ENCODE data around the gene SLC6A11. TPM values are rescaled to one million over a fixed set of nuclear protein-coding genes. Genes with fewer than 3 reads are reported as not detected.

The SLC6A11 gene
- total RNA-seq, 1 experiment from 2014 or later = not detected

DNA sequence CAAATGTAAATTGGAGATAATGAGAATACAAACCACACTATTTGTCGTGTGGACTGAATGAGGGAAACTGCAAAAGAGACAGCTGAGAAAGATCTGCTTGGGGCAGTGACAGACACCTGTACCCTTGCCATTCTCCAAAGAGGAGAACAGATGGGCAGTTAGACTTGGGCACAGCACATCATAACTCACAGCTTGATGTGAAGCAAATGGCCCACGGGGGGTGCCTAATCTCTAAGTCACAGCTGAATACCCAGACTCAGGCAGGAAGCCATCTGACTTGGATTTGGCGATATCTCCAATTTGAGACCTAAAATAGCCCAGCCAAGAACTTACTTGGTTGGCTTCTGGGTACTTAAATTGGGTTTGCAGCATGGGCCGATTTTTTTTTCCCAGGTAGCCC, 10.0 kb upstream of the SLC6A11 start:
- H3K79me2 ChIP-seq (ENCODE audit: low read length) = no peaks in the 10 kb centered on the region
- H3K9me3 ChIP-seq (ENCODE audit: low read length) = no peaks in the 10 kb centered on the region
- no peak overlapping the region for H3K4me2 ChIP-seq (ENCODE audit: low read depth, low read length, poor library complexity, severe bottlenecking)
- H3K9me2 ChIP-seq (replicated peaks; ENCODE audit: insufficient read depth, low read length) = no peaks in the 10 kb centered on the region
- H3K4me3 ChIP-seq (ENCODE audit: low read length) = no peak overlapping the region
- H3K4me1 ChIP-seq (ENCODE audit: low read length) = no peaks in the 10 kb centered on the region
- no peaks in the 10 kb centered on the region for H3K27me3 ChIP-seq (ENCODE audit: low read length)
- H3K36me3 ChIP-seq (ENCODE audit: insufficient read depth, low read length) = no peaks in the 10 kb centered on the region
- H2AFZ ChIP-seq (ENCODE audit: low read length) = no peak overlapping the region
- DNase-seq = no peak
- no peaks in the 10 kb centered on the region for H4K20me1 ChIP-seq (ENCODE audit: insufficient read depth, low read depth, low read length)
- no peak overlapping the region for H3K9ac ChIP-seq (ENCODE audit: low read length)
- H3K27ac ChIP-seq (ENCODE audit: low read length) = no peak overlapping the region

DNA sequence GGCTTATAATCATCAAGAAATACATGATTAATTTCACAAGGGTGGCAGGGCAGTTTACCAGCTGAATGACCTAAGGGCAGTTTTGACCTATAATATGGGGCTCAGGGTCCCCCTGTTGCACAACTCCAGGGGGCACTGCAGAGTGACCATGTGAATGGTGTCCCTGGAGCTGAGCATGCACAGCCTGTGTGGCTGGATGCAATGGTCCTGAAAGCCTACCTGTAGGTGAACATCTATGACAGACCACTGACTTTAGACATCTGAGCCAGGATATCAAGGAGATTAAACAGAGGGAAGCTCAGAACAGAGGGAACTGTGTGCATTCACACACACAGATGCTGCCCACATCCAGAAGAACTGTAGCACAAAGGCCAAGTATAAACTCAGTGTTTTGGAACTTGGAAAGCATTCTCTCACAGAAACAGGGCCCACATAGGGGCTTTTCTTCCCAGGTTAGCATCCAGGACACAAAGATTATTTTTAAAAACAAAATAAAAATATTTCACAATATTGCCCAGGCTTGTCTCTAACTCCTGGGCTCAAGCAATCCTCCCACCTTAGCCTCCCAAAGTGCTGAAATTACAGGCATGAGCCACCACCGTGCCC, 7.8 kb upstream of the SLC6A11 start:
- Histone ChIP-seq H3K4me1 (ENCODE audit: low read length) (no peaks in the 10 kb centered on the region), H3K79me2 (ENCODE audit: low read length) (no peaks in the 10 kb centered on the region)
- DNase-seq = no peak

DNA sequence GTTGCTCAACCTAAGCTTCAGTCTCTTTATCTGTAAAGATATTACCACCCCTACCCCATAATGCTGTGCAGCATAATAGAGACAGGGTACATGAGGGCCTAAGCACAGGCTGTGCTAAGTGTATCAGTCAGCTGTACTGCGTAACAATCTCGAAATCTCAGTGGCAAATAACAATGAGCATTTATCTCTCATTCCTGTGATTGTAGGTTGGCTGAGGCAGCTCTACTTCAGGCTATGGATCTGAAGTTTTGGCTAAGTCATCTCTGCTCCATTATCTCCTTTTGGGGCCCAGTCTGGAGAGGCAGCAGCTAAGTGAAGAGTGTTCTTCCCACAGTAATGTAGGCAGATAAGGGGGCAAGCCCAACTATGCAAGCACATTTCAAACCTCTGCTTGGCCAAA, 7.1 kb upstream of the SLC6A11 start:
- no peak overlapping the region for H3K4me2 ChIP-seq (ENCODE audit: low read depth, low read length, poor library complexity, severe bottlenecking)
- no peaks in the 10 kb centered on the region for H3K9me3 ChIP-seq (ENCODE audit: low read length)
- no peaks in the 10 kb centered on the region for H3K27me3 ChIP-seq (ENCODE audit: low read length)
- DNase-seq = no peak
- H4K20me1 ChIP-seq (ENCODE audit: insufficient read depth, low read depth, low read length) = no peaks in the 10 kb centered on the region
- no peaks in the 10 kb centered on the region for H3K36me3 ChIP-seq (ENCODE audit: insufficient read depth, low read length)
- H3K9ac ChIP-seq (ENCODE audit: low read length) = no peak overlapping the region
- H2AFZ ChIP-seq (ENCODE audit: low read length) = no peak overlapping the region
- H3K27ac ChIP-seq (ENCODE audit: low read length) = no peak overlapping the region
- H3K79me2 ChIP-seq (ENCODE audit: low read length) = no peaks in the 10 kb centered on the region
- no peaks in the 10 kb centered on the region for H3K4me1 ChIP-seq (ENCODE audit: low read length)
- no peaks in the 10 kb centered on the region for H3K9me2 ChIP-seq (replicated peaks; ENCODE audit: insufficient read depth, low read length)
- no peak overlapping the region for H3K4me3 ChIP-seq (ENCODE audit: low read length)

More for the DNA sequence above, 7.8 kb upstream of the SLC6A11 start:
- Histone ChIP-seq H3K4me2 (ENCODE audit: low read depth, low read length, poor library complexity, severe bottlenecking) (no peak overlapping the region), H3K27me3 (ENCODE audit: low read length) (no peaks in the 10 kb centered on the region), H3K9me2 (replicated peaks; ENCODE audit: insufficient read depth, low read length) (no peaks in the 10 kb centered on the region), H3K4me3 (ENCODE audit: low read length) (no peak overlapping the region), H3K27ac (ENCODE audit: low read length) (no peak overlapping the region), H2AFZ (ENCODE audit: low read length) (no peak overlapping the region), H3K9me3 (ENCODE audit: low read length) (no peaks in the 10 kb centered on the region), H4K20me1 (ENCODE audit: insufficient read depth, low read depth, low read length) (no peaks in the 10 kb centered on the region), H3K36me3 (ENCODE audit: insufficient read depth, low read length) (no peaks in the 10 kb centered on the region), H3K9ac (ENCODE audit: low read length) (no peak overlapping the region)

DNA sequence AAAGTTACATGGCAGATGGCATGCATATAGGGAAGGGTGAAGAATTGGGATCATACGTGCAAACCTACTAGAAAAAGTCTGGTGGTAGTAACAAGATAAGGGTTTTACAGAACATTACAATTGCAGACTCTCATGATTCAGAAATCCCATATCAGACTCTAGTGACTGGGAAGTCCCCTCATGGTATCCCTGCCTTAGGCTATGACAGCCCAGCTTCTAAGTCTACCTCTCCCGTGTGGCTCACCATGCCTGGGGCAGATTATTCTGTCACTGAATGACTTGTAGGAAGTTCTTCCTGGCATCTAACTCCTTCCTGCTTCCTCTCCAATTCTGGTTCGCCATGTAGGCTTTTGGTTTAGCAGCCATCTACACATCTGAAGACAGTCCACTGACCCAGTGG, 5.7 kb upstream of the SLC6A11 start:
- no peak for DNase-seq
- H3K36me3 ChIP-seq (ENCODE audit: insufficient read depth, low read length) = no peaks in the 10 kb centered on the region
- no peaks in the 10 kb centered on the region for H3K79me2 ChIP-seq (ENCODE audit: low read length)
- H3K9me3 ChIP-seq (ENCODE audit: low read length) = no peaks in the 10 kb centered on the region
- no peaks in the 10 kb centered on the region for H3K9me2 ChIP-seq (replicated peaks; ENCODE audit: insufficient read depth, low read length)
- no peaks in the 10 kb centered on the region for H3K4me1 ChIP-seq (ENCODE audit: low read length)
- H3K27me3 ChIP-seq (ENCODE audit: low read length) = no peaks in the 10 kb centered on the region
- no peak overlapping the region for H2AFZ ChIP-seq (ENCODE audit: low read length)
- H3K4me3 ChIP-seq (ENCODE audit: low read length) = no peak overlapping the region
- H3K4me2 ChIP-seq (ENCODE audit: low read depth, low read length, poor library complexity, severe bottlenecking) = no peak overlapping the region
- H3K27ac ChIP-seq (ENCODE audit: low read length) = no peak overlapping the region
- no peak overlapping the region for H3K9ac ChIP-seq (ENCODE audit: low read length)
- H4K20me1 ChIP-seq (ENCODE audit: insufficient read depth, low read depth, low read length) = no peaks in the 10 kb centered on the region

DNA sequence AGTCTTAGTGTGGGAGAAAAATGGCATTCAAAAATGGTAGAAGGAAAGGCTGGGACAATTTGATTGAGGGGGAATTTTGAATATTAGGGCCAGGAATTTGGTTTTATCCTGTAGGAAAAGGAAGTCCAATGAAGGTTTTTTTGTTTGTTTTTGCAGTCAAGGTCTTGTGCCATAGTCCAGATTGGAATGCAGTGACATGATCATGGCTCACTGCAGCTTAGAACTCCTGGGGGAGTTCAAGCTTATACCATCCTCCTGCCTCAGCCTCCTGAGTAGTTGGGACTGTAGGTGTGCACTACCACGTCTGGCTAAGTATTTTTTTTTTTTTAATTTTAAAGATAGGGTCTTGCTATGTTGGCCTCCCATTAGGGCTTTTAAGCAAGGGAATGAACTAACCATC, 2.6 kb upstream of the SLC6A11 start:
- Histone ChIP-seq H3K4me2 (ENCODE audit: low read depth, low read length, poor library complexity, severe bottlenecking) (no peak overlapping the region), H3K27ac (ENCODE audit: low read length) (no peak overlapping the region), H3K36me3 (ENCODE audit: insufficient read depth, low read length) (no peaks in the 10 kb centered on the region), H3K27me3 (ENCODE audit: low read length) (no peaks in the 10 kb centered on the region), H3K4me1 (ENCODE audit: low read length) (no peaks in the 10 kb centered on the region), H3K9me3 (ENCODE audit: low read length) (no peaks in the 10 kb centered on the region), H3K9me2 (replicated peaks; ENCODE audit: insufficient read depth, low read length) (no peaks in the 10 kb centered on the region), H4K20me1 (ENCODE audit: insufficient read depth, low read depth, low read length) (no peaks in the 10 kb centered on the region), H3K79me2 (ENCODE audit: low read length) (no peaks in the 10 kb centered on the region), H2AFZ (ENCODE audit: low read length) (no peak overlapping the region), H3K9ac (ENCODE audit: low read length) (no peak overlapping the region), H3K4me3 (ENCODE audit: low read length) (no peak overlapping the region)
- no peak for DNase-seq

DNA sequence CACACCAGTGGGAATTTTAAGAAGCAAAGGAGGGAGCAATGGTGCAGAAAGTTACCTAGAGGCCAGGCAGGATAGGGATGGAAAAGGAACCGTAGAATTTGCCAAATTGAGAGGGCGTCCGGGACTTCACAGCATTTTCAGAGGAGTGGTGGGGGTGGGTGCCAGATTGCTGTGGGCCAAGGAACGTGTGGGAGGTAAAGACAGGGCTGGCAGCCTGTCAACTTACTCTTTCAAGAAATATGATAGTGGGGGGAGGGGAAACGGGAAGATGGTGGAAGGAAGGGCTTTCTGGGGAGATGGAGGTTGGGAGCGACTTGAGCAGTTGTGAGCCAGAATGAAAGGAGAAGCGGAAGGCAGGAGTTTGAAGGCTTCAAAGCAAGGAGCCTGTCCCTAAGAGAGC, 1.4 kb upstream of the SLC6A11 start:
- no peaks in the 10 kb centered on the region for H4K20me1 ChIP-seq (ENCODE audit: insufficient read depth, low read depth, low read length)
- H3K9me3 ChIP-seq (ENCODE audit: low read length) = no peaks in the 10 kb centered on the region
- H3K27me3 ChIP-seq (ENCODE audit: low read length) = no peaks in the 10 kb centered on the region
- no peak for DNase-seq
- H2AFZ ChIP-seq (ENCODE audit: low read length) = no peak overlapping the region
- no peaks in the 10 kb centered on the region for H3K36me3 ChIP-seq (ENCODE audit: insufficient read depth, low read length)
- H3K79me2 ChIP-seq (ENCODE audit: low read length) = no peaks in the 10 kb centered on the region
- H3K4me3 ChIP-seq (ENCODE audit: low read length) = no peak overlapping the region
- H3K9me2 ChIP-seq (replicated peaks; ENCODE audit: insufficient read depth, low read length) = no peaks in the 10 kb centered on the region
- no peak overlapping the region for H3K27ac ChIP-seq (ENCODE audit: low read length)
- no peaks in the 10 kb centered on the region for H3K4me1 ChIP-seq (ENCODE audit: low read length)
- no peak overlapping the region for H3K9ac ChIP-seq (ENCODE audit: low read length)
- no peak overlapping the region for H3K4me2 ChIP-seq (ENCODE audit: low read depth, low read length, poor library complexity, severe bottlenecking)

DNA sequence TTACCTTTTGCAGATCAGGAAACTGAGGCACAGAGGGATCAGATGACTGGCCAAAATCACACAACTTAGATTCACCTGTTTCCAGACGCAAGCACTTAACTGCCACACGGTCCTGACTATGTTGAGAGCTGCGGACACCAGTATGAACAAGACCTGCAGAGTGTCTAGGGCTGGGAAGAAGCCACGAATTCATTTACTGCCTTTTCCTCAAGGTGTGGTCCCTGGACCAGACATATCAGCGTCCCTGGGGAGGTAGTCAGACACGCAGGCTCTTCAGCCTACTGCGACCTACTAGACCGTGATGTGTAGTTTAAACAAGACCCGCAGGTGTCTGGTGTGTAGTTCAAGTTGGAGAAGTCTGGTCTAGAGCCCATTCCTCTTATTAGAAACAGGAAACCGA, 541 bp upstream of the SLC6A11 start:
- Histone ChIP-seq H3K27ac (ENCODE audit: low read length) (no peak overlapping the region), H4K20me1 (ENCODE audit: insufficient read depth, low read depth, low read length) (no peaks in the 10 kb centered on the region), H3K4me3 (ENCODE audit: low read length) (no peak overlapping the region), H3K9ac (ENCODE audit: low read length) (no peak overlapping the region), H2AFZ (ENCODE audit: low read length) (no peak overlapping the region), H3K4me2 (ENCODE audit: low read depth, low read length, poor library complexity, severe bottlenecking) (no peak overlapping the region), H3K79me2 (ENCODE audit: low read length) (no peaks in the 10 kb centered on the region), H3K4me1 (ENCODE audit: low read length) (no peaks in the 10 kb centered on the region), H3K27me3 (ENCODE audit: low read length) (no peaks in the 10 kb centered on the region), H3K36me3 (ENCODE audit: insufficient read depth, low read length) (no peaks in the 10 kb centered on the region), H3K9me2 (replicated peaks; ENCODE audit: insufficient read depth, low read length) (no peaks in the 10 kb centered on the region), H3K9me3 (ENCODE audit: low read length) (no peaks in the 10 kb centered on the region)
- no peak for DNase-seq

DNA sequence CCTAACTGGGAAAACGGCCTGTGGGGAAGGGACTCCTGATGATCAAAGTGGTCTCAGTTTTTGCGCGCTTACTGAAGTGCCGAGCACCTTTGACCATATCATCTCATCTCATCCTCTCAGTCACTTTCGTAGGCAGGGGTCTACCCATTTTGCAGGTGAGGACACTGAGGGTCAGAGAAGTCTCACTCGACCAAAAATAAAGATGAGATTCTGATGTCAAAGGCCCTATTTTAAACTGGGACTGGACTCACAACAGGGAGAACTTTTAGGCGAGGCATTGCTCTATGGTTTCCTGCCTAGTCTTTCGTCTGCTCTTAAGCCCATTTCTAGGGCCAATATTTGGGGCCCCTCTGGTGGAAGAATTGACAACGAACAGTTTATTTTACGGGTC, 830 bp downstream of the SLC6A11 start:
- Histone ChIP-seq H3K4me3 (ENCODE audit: low read length) (no peak overlapping the region), H3K4me1 (ENCODE audit: low read length) (no peaks in the 10 kb centered on the region), H3K27ac (ENCODE audit: low read length) (no peak overlapping the region), H4K20me1 (ENCODE audit: insufficient read depth, low read depth, low read length) (no peaks in the 10 kb centered on the region), H2AFZ (ENCODE audit: low read length) (no peak overlapping the region), H3K36me3 (ENCODE audit: insufficient read depth, low read length) (no peaks in the 10 kb centered on the region), H3K79me2 (ENCODE audit: low read length) (no peaks in the 10 kb centered on the region), H3K27me3 (ENCODE audit: low read length) (no peaks in the 10 kb centered on the region), H3K4me2 (ENCODE audit: low read depth, low read length, poor library complexity, severe bottlenecking) (no peak overlapping the region), H3K9ac (ENCODE audit: low read length) (no peak overlapping the region), H3K9me2 (replicated peaks; ENCODE audit: insufficient read depth, low read length) (no peaks in the 10 kb centered on the region), H3K9me3 (ENCODE audit: low read length) (no peaks in the 10 kb centered on the region)
- no peak for DNase-seq

DNA sequence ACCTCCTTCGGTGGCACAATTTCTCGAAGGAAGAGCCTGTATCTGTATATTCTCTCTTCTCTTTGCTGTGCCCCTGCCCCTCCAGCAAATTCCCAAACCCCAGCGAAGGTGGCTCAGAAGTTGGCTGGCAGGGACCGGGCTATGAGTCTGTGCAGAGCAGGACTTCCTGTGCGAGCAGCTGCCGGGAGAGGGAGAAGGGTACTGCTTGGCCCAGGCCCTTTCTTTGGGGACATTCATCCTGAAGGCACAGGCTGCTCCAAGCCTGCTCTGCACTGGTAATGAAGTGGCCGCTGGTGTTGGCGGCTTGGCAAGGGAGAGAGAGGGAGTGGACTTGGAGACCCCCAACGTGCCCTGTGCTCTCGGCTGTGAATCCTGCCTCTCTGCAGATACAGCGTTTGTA, 1.5 kb downstream of the SLC6A11 start:
- Histone ChIP-seq H3K79me2 (ENCODE audit: low read length) (no peaks in the 10 kb centered on the region), H3K9me3 (ENCODE audit: low read length) (no peaks in the 10 kb centered on the region), H2AFZ (ENCODE audit: low read length) (no peak overlapping the region), H3K27me3 (ENCODE audit: low read length) (no peaks in the 10 kb centered on the region), H3K9me2 (replicated peaks; ENCODE audit: insufficient read depth, low read length) (no peaks in the 10 kb centered on the region), H4K20me1 (ENCODE audit: insufficient read depth, low read depth, low read length) (no peaks in the 10 kb centered on the region), H3K27ac (ENCODE audit: low read length) (no peak overlapping the region), H3K4me1 (ENCODE audit: low read length) (no peaks in the 10 kb centered on the region), H3K9ac (ENCODE audit: low read length) (no peak overlapping the region), H3K4me3 (ENCODE audit: low read length) (no peak overlapping the region), H3K36me3 (ENCODE audit: insufficient read depth, low read length) (no peaks in the 10 kb centered on the region), H3K4me2 (ENCODE audit: low read depth, low read length, poor library complexity, severe bottlenecking) (no peak overlapping the region)
- DNase-seq = no peak

Data from Karpas-422 (cell line).